ENCODE data around the gene SYT12.

- TF ChIP-seq CTCF (IDR thresholded peaks at IDR 0.05; ENCODE audit: low read depth, low read length, missing input control) (no peak), YY1 (IDR thresholded peaks at IDR 0.05) (no peak), JUND (IDR thresholded peaks at IDR 0.05) (no peak), NR2F2 (IDR thresholded peaks at IDR 0.05) (no peak)
Observed at GRCh38 chr11:66976925-66977324, 46.0 kb upstream of the SYT12 start.
